HG02588 (cell line): ENCODE data around the gene TYMS.

ENCODE experiments used
- ATAC-seq: cut with Tn5 transposase; IDR thresholded peaks from one replicate; pipeline ENCODE4 v1.9.1; 2021; ENCODE audit warnings: mild to moderate bottlenecking, moderate library complexity; ENCODE audit not compliant: unreplicated experiment

Gene TYMS

DNA sequence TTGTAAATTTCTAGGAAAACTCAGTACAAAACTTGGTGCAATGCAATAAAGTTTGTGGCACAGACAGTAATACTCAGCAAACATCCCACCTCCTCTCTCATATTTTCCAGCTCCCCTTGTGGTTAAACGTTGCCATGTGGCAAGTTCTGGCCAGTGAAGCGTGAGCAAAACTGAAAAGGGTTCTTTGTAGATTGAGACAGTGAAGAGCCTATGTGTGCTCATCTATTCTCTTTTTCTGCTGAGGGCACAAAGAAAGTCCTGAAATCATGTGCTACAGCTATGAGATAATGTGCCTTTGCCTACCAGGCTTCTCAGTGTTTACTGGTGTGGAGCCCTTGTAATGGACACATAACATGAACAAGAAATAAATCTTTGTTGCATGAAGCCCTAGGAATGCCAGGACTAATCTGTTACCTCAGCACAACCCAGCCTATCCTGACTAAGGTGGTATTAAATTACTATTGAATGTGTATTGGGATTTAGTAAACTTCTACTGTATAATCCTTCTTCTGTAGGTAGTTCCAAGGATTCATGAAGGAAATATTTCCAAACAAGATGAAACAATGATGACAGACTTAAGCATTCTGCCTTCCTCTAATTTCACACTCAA is 13.0 kb upstream of the TYMS start:
- no peak for ATAC-seq

DNA sequence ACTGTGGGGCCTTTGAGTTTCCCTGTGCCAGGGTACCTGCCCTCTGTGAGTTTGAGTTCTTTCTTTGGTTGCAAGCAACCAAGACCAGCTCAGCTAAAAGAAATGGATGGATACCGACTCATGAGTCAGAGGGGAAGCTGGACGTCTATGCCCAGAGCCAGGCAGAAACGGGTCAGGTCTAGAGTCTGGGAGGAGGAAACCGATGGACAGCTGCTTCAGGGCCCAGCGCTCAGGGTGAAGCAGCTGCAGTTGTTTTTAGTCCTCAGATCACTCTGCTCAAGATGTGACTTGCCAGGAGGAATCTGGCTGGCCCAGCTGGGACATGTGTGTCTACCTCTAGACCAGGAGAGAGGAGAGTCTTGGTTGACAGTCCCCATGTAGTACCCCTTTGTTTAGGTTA is 10.1 kb upstream of the TYMS start:
- ATAC-seq, result no peak

DNA sequence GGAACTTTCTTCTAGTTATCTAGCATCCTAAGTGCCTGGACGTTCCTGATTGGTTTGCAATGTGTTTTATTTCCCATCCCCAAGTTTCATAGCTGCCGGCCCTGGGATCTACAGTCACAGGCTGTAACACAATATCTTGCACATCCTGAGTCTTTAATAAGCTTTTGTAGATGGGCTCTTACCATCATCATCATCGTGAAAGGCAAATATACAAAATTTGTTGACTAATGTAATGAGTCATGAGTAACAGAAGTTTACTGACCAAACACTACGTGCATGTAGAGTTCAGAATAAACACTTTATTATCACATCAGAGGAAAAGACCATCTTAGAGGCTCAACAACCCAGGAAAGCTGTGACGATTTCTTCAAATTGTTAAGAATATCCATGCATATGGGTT is 8.1 kb upstream of the TYMS start:
- ATAC-seq, result no peak

DNA sequence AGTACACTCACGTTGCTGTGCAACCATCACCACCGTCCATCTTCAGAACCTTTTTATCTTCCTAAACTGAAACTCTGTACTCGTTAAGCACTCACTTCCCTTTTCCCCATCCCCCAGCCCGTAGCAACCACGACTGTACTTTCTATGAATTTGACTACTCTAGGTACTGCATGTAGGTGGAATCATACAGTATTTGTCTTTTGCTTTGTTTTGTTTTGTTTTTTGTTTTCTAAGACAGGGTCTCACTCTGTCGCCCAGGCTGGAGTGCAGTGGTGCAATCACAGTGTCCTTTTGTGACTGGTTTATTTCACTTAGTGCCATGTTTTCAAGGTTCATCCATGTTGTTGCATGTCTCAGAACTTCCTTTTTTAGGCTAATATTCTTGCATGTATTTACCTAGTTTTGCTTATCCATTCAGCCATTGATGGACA is 7.0 kb upstream of the TYMS start:
- peak; percentile 92 for ATAC-seq

DNA sequence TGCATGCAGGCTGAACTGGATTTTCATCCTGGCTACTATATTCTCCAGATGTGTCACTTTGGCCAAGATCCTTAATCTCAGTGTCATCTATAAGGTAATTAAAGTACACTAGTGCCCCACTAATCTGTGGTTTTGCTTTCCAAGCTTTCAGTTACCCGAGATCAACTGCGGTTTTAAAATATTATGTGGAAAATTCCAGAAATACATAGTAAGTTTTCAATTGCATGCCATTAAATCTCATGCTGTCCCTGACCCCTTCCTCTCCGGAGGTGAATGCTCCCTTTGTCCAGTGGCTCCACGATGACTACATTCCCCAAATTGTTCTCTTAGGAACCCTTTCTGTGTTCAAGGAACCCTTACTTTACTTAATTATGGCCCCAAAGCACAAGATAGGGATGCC is 5.3 kb upstream of the TYMS start:
- ATAC-seq, result no peak

DNA sequence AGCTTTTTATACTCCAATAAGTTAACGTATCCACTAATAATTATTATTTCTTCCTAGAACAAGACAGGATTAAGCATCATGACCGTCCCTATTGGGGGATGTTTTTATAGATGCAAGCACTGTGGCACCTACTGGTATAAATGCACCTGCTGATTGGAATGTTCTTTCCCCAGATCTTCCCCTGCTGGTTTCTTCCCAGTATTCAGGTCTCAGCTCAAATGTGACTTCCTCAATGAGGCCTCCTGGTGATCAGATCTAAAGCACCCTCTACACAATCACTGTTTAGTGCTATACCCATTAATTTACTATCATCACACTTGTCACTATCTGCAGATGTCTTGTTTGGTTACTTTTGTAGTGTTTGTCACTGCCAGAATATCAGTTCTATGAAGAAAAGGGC is 3.9 kb upstream of the TYMS start:
- ATAC-seq, result no peak

DNA sequence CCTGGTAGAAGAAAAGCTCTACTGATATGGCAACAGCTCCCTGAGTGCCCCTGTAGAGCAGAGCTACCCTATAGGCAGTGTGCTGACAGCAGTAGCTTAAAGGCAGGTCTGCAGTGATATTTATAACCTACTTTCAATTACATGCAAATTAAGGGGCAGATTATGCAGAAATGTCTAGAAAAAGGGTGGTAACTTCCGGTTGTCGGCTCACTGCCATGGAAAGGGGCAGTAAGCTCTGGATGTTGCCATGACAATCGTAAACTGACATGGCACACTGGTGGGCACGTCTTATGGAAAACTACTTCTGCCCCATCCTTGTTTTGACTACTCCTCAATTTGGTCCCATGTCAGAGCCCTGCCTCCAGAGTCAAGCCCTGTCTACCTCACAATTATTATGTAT is 2.9 kb upstream of the TYMS start:
- no peak for ATAC-seq

DNA sequence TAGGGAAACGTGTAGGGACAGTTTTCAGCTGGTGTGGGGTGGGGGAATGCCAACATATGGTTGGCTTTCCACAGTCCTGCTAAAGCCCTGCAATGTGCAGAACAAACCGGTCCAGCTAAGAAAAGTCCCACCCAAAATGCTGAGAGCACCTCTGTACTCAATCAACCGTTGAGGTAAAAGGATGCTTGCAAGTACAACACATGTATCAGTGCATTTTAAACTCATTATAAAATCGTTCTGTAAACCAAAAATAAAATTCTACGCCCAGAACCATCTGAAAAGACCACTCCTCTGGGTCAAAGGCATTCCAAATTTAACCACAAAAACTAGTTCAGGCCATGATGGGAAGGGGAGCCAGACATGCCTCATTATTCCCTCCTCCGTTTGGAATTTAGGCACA is 2.0 kb upstream of the TYMS start:
- ATAC-seq, result no peak

DNA sequence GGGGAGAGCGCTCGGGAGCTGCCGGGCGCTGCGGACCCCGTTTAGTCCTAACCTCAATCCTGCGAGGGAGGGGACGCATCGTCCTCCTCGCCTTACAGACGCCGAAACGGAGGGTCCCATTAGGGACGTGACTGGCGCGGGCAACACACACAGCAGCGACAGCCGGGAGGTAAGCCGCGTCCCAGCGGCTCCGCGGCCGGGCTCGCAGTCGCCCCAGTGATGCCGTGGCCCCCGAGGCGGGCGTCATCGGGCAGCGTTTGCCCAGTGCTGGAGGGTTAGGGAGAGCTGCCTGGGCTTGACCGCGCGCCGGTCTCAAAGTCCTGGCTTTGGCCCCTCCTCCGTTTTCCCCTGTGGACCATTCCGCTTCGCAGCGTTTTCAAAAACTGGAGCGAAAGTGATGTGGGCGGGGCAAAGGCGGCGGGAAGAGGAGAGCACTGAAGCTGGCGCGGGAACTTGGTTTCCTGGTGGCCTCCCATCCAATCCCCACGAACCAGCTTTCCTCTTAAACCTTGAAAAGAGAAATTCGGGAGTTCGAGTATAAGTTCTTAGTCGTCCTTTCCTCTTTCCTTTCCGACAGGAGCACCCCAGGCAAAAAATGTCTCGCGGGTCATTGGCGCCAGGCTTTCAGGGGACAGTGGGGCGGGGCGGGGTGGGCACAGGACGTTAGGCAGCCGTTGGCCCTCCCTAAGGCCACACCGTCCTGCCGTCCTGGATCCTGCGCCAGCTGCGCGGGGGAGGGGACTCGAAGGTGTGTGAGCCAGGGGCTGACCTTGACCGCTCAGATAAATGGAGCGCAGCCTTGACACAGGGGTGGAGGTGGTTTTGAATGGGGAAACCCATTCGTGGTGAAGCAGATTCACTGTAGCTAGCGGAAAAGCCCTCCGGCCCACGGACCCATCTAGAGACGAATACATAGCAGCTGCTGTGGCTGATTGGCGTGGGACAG is 821 bp downstream of the TYMS start:
- peak; percentile 54 for ATAC-seq

DNA sequence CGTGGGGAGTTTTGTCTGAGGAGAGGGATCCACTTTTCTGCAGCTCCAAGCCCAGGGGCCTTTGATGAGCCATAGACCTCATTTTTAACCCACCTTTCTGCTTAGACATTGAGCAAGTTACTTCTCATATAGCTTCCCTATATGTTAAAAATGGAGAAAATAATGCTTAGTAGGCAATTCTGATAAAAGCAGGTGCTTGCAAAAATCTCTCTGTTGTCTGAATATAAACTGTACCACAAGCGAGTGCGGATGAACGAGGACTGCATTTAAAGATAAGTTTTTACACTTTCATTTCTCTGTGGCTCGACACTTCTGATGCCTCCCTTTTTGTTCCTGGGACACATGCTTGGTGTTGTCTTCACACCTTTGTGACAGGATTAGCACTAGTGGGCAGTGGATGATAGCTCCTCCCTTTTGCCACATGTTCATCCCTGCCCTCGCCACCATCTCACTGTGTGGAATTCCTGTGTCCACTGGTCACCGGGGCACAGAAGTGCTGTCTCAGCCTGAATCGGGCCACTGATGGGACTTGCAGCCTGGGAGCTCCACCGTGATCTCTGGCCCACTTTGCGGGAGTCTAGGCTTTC is 1.6 kb downstream of the TYMS start:
- ATAC-seq, result no peak

DNA sequence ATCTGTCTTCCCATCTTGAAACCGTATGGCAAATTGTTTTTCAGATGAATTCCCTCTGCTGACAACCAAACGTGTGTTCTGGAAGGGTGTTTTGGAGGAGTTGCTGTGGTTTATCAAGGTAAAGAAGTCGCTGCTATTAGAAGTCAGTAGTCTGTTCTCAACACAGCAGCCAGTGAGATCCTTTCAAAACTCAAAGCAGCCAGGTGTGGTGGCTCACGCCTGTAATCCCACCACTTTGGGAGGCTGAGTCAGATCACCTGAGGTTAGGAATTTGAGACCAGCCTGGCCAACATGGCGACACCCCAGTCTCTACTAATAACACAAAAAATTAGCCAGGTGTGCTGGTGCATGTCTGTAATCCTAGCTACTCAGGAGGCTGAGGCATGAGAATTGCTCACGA is 2.1 kb downstream of the TYMS start:
- ATAC-seq, result no peak

DNA sequence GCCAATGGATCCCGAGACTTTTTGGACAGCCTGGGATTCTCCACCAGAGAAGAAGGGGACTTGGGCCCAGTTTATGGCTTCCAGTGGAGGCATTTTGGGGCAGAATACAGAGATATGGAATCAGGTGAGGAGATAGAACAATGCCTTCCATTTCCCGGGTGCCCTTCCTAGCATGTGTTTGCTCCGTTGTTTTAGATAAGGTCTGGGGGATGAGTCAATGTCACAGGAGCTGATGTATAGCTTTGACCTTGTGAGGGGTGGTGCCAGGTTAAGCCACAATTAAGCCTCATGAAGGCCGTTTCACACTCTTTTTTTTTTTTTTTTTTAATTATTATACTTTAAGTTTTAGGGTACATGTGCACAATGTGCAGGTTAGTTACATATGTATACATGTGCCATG is 4.7 kb downstream of the TYMS start:
- no peak for ATAC-seq

DNA sequence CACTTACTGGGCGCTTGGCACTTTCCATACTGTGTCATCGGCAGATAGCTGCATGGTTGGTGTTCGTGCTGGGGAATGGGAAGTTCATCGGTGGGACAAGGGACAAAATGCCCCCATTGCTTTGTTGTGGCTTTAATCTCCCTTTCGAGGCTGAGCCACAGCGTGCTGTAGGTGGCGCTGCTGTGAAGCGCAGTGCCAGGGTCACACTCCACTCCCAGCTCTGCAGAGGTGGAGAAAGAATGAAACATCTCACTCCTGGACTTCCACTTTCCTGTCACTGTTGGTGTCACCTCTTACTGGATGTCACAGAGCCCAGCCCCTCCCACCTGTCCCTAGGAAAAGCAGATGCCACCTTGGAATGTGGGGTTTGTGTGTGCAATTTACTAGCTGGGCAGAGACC is 8.7 kb downstream of the TYMS start:
- ATAC-seq, result no peak

DNA sequence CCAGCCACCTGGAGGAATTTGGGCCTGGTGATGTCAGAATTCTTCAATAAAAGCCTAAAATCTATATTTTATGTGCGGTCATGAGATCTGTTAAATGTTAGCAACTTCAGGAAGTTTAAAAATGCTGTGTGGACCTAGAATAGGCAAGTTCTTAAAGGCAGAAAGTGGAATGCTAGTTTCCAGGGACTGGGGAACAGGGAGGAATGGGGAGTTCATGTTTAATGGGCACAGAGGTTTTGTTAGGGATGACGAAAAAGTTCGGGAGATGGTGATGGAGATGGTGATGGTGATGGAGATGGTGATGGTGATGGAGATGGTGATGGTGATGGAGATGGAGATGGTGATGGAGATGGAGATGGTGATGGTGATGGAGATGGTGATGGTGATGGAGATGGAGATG is 9.2 kb downstream of the TYMS start:
- no peak for ATAC-seq

DNA sequence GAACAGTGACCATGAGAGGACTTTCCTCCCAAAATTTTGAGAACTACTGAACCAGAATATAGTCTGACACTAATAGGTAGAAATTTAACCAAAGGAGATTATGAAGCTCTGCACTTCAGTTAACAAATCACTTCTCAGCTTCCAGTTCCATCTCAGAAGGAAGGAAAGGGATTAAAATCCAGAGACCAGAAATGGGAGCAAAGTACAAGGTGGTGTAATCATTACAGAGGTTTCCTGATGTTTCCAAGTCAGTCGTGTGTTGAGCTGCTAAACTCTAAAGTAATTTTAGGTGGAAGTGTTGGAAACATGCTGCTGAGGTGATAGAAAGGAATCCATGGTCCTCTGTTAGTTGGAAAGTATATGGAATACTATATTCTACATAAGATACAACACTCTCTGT is 10.8 kb downstream of the TYMS start:
- ATAC-seq, result no peak

DNA sequence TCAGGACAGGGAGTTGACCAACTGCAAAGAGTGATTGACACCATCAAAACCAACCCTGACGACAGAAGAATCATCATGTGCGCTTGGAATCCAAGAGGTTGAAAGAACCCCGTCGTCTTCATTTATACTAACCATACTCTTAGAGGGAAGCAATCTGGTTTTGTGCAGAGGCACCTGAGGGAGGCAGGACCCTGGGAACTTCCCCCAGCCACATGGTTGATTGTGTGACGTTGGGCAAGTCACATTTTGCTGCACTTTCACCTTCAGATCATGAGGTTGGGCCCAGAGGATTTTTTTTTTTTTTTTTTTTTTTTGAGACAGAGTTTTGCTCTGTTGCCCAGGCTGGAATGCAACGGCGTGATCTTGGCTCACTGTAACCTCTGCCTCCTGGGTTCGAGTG is 11.6 kb downstream of the TYMS start:
- ATAC-seq, result no peak

DNA sequence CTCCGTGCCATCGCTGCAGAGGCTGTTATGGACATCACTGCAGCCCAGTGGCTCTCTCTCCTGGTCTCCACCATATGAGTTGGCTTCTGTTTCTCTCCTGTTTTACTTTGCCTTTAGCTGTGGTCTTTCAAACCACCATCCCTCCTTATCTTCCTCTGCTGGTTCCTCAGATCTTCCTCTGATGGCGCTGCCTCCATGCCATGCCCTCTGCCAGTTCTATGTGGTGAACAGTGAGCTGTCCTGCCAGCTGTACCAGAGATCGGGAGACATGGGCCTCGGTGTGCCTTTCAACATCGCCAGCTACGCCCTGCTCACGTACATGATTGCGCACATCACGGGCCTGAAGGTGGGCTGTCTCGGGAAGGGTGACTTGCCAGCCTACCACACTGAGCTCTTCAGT is 13.1 kb downstream of the TYMS start:
- no peak for ATAC-seq

DNA sequence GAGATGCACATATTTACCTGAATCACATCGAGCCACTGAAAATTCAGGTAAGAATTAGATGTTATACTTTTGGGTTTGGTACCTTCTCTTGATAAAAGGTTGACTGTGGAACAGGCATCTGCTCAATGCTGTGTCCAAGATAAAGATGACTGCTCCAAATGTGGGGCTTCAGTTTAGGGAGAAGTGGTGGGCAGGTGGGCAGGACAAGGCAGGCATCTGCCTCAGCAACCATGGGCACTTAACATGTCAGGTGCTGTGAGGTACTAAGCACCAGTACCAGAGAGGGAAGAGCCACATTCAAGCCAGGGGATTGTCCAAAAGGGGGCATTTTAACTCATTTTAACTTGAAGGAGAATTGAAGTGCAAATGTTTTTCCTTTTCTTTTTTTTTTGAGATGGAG is 14.0 kb downstream of the TYMS start:
- ATAC-seq, result no peak

DNA sequence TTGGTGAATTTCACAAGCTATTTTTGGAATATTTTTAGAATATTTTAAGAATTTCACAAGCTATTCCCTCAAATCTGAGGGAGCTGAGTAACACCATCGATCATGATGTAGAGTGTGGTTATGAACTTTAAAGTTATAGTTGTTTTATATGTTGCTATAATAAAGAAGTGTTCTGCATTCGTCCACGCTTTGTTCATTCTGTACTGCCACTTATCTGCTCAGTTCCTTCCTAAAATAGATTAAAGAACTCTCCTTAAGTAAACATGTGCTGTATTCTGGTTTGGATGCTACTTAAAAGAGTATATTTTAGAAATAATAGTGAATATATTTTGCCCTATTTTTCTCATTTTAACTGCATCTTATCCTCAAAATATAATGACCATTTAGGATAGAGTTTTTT is 15.9 kb downstream of the TYMS start:
- no peak for ATAC-seq

DNA sequence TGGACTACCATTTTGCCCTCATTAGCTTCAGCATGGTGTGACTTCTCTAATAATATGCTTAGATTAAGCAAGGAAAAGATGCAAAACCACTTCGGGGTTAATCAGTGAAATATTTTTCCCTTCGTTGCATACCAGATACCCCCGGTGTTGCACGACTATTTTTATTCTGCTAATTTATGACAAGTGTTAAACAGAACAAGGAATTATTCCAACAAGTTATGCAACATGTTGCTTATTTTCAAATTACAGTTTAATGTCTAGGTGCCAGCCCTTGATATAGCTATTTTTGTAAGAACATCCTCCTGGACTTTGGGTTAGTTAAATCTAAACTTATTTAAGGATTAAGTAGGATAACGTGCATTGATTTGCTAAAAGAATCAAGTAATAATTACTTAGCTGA is 16.3 kb downstream of the TYMS start:
- no peak for ATAC-seq

DNA sequence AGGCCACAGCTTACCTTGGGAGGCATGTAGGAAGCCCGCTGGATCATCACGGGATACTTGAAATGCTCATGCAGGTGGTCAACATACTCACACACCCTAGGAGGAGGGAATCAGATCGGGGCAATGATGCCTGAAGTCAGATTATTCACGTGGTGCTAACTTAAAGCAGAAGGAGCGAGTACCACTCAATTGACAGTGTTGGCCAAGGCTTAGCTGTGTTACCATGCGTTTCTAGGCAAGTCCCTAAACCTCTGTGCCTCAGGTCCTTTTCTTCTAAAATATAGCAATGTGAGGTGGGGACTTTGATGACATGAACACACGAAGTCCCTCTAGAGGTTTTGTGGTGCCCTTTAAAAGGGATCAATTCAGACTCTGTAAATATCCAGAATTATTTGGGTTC is 17.9 kb downstream of the TYMS start:
- no peak for ATAC-seq

DNA sequence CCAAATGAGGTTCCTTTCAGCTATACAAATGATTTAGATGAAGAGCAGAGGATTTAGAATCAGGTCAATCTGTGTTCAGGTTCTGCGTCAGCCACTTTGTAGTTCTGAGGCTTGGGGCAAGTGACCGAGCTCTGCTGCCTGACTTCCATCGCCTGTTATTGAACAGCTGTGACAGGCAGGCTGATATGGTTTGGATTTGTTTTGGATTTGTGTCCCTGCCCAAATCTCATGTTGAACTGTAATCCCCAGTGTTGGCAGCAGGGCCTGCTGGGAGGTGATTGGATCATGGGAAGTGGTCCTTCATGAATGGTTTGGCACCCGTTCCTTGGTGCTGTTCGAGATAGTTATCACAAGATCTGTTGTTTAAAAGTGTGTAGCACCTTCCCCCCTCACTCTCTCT is 18.6 kb downstream of the TYMS start:
- no peak for ATAC-seq
